GM19397 (cell line): ENCODE measurements around the gene CES4A.
A peak's percentile ranks its signal among the peaks of the same experiment; 100 is the strongest.

ENCODE experiments used
- ATAC-seq: cut with Tn5 transposase; IDR thresholded peaks from one replicate; pipeline ENCODE4 v1.9.1; 2021; ENCODE audit warnings: mild to moderate bottlenecking, moderate library complexity; ENCODE audit not compliant: unreplicated experiment

Gene CES4A

GRCh38 chr16:67017810-67018488, 29.6 kb downstream of the CES4A start:
- peak; percentile 76 for ATAC-seq

GRCh38 chr16:67019171-67019570, 30.8 kb downstream of the CES4A start:
- no peak for ATAC-seq

- ATAC-seq: no peak
These were observed 32.9 kb downstream of the CES4A start for GRCh38 chr16:67021321-67021720.

- ATAC-seq: no peak
These were observed 34.3 kb downstream of the CES4A start for GRCh38 chr16:67022531-67023214.

- no peak for ATAC-seq
These were observed 35.3 kb downstream of the CES4A start for GRCh38 chr16:67023689-67024088.

GRCh38 chr16:67024384-67025209, 36.2 kb downstream of the CES4A start:
- ATAC-seq: no peak

- no peak for ATAC-seq
These were observed 36.8 kb downstream of the CES4A start for GRCh38 chr16:67025210-67025550.

- ATAC-seq: no peak
These were observed 38.2 kb downstream of the CES4A start for GRCh38 chr16:67026570-67026969.

- ATAC-seq: no peak
These were observed 38.7 kb downstream of the CES4A start for GRCh38 chr16:67027046-67027445.

- ATAC-seq: no peak
These were observed 39.8 kb downstream of the CES4A start for GRCh38 chr16:67028167-67028695.

GRCh38 chr16:67028696-67029253, 40.4 kb downstream of the CES4A start, which contains the start of gene CBFB:
CBFB (plus strand) TSS chr16:67029149; CDS start chr16:67029408, 259 bp downstream.
- peak; percentile 85 for ATAC-seq

GRCh38 chr16:67029254-67030096, 41.1 kb downstream of the CES4A start:
- peak; percentile 35 for ATAC-seq

GRCh38 chr16:67030221-67030962, 42.0 kb downstream of the CES4A start:
- no peak for ATAC-seq

GRCh38 chr16:67034487-67034886, 46.1 kb downstream of the CES4A start:
- no peak for ATAC-seq

GRCh38 chr16:67035364-67035763, 47.0 kb downstream of the CES4A start:
- ATAC-seq: no peak

GRCh38 chr16:67036323-67036741, 47.9 kb downstream of the CES4A start:
- no peak for ATAC-seq

- ATAC-seq: no peak
These were observed 51.1 kb downstream of the CES4A start for GRCh38 chr16:67039260-67040020.

- ATAC-seq: no peak
These were observed 51.8 kb downstream of the CES4A start for GRCh38 chr16:67040166-67040565.

- no peak for ATAC-seq
These were observed 52.5 kb downstream of the CES4A start for GRCh38 chr16:67040906-67041305.
